Stromal cell of bone marrow (primary cell): ENCODE data around the gene ZKSCAN2.

Experiments
- DNase-seq: peaks from one replicate; pipeline ENCODE4 v3.0.0-alpha.2; 2012; ENCODE audit warnings: low read depth

Gene ZKSCAN2

DNA sequence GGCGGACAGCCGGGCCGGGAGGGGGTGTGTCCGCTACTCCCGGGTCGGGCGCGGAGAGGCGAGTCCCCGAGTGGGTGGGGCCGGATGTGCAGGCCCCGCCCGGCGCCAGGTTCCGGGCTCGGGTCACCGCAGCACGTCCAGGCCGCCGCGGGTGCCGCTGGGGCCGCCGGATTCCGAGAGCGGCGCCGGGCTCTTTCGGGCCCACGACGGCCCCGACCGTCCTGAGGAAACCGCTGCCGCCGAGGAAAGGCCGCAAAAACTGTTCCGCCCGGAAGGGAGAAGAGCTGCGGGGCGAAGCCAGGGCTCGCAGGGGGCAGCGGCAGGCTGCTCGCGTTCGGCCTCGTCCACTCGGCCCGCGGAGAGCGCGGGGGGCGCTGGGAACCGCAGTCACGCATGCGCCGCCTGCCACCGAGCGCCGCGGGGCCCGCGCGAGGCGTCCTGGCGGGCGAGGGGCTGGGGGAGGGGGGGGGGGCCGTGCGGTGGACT, at the start of gene ZKSCAN2:
TSS of gene ZKSCAN2 (minus strand) at position 376 of the 486 bp plus-strand sequence. CDS start 718 bp downstream, outside the sequence.
- DNase-seq = peak; percentile 76

DNA sequence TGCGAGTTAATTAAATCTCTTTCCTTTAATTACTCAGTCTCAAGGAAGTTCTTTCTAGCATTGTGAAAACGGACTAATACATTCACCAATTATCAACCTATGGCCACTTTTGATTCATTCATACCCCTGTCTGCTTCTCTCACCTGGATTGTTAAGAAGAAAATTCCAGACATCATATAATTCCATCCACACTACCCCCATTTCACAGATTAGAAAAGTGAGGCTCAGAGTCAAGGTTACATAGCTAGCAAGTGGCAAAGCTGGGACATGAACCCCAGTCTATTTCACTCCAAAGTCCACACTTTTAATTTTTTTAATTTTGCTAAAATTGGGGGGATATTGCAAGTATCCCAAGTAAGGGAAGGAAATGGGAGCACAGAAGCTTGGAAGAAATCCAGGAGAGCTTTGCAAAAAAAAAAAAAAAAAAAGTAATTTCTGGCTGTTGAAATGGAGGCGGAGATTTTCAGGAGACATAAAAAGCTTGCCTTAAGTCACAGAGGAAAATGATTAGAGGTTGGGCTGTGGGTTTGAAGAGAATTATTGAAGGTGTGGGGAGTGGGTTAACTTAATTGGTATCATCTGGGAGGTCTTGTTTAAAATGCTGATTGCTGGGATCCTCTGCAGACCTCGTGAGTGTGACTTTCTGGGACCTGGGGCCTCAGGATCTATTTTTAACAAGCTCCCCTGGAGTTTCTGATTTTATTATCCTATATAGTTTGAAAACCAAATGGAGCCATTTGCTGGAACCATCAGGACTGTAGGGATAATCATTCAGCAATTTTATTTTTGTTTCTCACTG, 42.3 kb upstream of the ZKSCAN2 start:
- DNase-seq = no peak

DNA sequence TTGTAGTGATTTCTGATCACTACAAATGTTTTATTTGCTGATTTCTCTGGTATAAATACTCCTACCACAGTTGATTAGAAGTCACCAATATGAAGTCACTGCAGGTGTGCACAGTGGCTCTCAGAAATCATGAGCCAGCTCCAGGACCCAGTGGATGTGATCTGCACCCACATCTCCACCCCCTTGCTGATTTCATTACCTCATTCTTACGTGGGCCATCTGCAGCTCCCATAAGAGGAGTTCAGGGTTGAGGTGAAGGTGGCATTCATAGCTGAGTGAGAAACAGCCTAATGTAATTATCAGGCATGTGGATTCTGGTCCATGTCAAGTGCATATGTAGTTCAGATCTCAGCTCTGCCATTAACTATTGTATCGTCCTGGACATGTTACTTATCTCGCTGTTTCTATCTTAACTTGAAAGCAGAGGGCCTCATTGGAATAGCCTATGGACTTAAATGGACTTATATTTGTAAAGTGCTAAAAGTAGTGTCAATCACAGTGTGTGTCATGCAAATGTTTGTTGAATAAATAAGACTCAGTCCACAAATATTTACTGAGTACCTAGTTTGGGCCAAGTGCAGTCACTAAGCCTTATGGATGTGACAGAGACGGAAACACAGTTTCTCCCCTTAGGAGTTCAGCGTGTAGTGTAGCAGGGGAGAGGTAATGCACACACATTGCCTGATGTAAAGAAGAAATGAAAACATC, 40.7 kb upstream of the ZKSCAN2 start:
- no peak for DNase-seq

DNA sequence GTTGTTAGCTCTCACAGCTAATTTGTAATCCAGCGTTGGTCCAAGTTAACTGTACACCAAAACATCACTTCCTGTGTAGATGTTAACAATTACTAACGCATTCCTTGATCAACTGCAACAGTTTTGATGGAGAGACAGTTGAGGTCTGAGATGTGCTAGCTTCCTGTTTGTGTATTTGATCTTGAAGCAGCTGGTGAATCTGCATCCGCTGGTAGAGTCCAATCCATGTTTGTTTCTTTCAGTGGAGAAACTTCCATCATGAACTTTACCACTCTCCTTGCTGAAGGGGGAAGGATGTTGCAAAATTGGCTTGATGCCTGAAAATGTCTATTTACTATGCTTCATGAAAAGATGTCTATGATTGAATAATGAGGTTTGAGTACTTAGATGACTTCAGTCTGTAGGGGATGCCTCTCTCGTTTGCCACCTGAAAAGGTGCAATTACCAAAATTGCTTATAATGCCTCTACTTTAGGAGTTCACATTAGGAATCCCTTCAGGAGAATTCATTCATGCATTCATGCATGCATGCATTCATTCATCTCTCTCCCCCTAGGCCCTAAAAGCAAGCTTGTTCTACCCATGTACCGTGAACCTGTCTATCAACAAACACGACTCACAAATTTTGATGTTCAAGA, 39.6 kb upstream of the ZKSCAN2 start:
- DNase-seq = no peak

DNA sequence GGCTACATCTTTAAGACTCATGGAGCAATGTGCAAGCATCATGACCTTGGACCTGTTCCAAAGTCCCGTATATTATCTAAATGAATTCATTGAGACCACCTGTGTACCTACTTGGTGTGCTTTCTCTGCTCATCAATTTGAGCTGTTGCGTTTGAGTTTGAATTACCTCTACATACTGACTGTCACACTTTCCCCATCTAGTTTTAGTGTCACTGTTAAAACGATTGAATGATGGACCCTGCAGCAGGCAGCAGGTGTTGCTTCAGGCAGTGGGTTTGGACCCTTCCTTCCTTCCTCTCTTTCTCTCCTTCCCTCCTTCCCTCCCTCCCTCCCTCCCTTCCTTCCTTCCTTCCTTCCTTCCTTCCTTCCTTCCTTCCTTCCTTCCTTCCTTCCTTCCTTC, 33.9 kb upstream of the ZKSCAN2 start:
- no peak for DNase-seq

DNA sequence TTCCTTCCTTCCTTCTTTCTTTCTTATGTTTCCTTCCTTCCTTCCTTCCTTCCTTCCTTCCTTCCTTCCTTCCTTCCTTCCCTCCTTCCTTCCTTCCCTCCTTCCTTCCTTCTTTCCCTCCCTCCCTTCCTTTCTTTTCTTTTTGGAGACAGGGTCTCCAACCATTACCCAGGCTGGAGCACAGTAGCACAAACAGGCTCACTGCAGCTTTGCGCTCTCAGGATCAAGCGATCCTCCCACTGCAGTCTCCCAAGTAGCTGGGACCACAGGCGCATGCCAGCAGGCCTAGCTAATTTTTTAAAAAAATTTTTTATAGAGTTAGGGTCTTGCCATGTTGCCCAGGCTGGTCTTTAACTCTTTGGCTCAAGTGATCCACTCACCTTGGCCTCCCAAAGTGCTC, 31.8 kb upstream of the ZKSCAN2 start:
- DNase-seq = no peak

DNA sequence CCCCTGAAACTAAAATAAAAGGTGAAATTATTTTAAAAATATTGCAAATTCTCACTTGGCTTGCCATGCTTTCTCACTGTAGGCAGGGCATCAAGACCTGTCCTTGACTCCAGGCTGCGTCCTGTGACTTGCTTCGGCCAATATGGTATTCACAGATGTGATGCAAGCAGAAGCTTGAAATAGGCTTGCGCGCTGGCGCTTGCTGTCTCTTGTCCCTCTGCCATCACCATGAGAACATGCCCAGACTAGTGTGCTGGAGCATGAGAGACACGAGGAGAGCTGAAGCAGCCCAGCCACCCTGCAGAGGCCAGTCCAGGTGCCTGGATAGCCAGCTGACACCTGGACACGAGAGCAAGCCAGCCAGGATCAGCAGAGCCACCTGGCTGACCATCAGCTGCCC, 21.8 kb upstream of the ZKSCAN2 start:
- DNase-seq = no peak

DNA sequence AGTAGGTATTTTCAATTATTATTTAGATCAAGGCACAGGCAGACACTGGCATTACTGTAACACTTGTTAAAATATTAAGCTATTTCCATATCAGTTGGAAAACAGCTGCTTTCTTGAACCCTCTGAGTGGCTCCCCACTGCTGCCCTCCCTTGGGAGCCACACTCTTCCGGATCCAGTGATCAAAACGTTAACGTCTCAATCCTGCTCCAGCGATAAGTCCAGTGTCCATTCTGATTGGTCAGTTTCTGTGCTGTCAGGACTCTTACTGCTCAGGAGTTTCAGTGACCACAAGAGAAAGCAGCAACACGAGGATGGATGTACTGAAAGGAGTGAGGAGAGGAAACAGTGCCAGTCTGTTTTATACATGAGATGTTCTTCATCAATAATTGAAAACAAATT, 13.8 kb upstream of the ZKSCAN2 start:
- no peak for DNase-seq

DNA sequence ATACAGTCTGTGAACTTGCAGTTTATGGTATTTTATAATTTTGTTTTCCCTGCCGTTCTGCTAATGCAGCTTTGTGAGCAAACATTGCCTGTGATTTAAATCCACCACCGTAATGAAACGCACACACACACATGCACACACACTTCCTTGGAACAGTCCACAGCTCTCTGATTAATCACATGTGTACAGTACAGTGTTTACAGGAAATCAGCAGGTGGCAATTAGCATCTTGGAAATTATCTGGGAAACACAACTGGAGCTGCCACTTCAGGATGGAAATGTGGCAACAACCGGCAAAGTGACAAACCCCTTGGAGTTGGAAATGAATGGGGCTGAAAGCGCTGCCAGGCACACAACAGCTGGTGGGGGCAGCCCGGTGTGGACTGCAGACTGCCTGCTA, 12.9 kb upstream of the ZKSCAN2 start:
- DNase-seq = no peak

DNA sequence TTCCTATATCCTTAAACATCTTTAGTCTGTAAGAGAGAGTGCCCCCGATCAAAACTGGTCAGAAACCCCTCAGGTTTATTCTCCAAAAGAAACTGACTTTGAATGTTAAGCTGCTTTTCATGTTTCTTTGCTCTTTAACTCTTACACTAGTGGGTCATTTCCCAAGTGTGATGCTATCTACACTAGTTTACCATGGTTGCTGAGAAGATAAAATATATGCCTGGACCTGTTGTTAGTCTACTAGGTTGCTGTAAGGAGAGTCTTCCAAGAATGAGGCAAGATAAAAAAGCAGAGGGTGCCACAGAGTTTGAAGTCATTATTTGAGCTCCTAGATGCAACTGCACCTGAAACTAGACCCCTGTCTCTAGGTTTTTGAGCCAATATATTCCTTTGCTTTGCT, 12.2 kb upstream of the ZKSCAN2 start:
- DNase-seq = no peak

DNA sequence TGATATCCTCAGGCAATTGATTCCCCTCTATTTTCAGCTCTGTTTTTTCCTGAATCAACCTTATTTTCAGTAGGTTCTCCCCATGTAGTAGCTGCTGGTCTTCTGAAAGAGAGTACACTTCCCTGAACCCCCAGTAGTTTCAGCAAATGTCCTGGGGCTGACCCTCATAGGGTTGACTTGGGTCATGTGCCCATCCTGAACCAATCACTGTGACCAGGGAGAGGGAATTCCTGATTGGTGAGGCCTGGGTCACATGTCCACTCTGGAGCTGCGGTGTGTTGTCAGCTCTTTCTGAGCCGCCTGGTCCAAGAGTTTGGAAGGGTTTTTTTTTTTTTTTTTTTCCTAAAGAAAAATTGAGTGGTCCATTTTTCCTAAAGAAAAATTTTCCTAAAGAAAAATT, 8.3 kb upstream of the ZKSCAN2 start:
- no peak for DNase-seq

DNA sequence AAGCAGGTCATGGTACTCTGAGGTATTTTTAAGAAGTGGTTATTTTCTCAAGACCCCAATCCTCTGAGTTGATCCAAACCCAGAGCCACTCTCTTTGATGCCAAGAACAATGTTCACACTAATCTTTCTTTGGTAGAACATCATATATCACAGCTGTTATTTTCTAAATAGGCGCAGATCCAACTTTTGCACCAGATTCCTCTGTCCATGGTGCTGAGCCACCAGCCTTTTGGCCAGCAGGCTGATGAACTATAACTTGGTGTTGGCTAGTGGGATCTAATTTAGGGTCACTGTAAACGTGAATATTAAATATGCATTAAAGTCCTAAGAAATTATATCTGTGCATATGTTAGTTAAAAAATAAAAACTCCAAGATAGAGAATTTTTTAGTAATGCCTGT, 7.0 kb upstream of the ZKSCAN2 start:
- no peak for DNase-seq

DNA sequence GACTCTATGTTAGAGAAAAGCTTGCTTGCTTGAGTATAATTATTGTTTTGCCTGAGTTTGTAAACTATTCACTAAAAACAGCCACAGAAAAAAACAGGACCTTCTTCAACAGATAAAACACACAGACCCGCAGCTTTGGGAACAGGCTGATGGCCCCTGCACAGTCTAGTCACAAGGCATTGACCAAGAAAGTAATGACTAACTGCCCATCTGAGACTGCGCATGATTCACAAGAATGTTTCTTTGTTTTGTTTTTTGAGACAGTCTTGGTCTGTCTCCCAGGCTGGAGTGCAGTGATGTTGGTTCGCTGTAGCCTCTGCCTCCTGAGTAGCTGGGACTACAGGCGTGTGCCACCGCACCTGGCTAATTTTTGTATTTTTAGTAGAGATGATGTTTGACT, 2.8 kb upstream of the ZKSCAN2 start:
- no peak for DNase-seq

DNA sequence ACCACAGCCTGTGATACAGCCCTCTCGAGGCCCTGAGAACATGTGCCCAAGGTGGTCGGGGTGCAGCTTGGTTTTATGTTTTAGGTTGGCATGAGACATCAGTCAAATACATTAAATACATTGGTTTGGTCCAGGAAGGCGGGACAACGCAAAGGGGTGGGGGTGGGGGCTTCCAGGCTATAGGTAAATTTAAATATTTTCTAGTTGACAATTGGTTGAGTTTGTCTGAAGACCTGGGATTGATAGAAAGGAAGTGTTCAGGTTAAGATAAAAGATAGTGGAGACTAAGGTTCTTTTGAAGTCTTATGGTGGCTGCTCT, 1.2 kb upstream of the ZKSCAN2 start:
- no peak for DNase-seq

DNA sequence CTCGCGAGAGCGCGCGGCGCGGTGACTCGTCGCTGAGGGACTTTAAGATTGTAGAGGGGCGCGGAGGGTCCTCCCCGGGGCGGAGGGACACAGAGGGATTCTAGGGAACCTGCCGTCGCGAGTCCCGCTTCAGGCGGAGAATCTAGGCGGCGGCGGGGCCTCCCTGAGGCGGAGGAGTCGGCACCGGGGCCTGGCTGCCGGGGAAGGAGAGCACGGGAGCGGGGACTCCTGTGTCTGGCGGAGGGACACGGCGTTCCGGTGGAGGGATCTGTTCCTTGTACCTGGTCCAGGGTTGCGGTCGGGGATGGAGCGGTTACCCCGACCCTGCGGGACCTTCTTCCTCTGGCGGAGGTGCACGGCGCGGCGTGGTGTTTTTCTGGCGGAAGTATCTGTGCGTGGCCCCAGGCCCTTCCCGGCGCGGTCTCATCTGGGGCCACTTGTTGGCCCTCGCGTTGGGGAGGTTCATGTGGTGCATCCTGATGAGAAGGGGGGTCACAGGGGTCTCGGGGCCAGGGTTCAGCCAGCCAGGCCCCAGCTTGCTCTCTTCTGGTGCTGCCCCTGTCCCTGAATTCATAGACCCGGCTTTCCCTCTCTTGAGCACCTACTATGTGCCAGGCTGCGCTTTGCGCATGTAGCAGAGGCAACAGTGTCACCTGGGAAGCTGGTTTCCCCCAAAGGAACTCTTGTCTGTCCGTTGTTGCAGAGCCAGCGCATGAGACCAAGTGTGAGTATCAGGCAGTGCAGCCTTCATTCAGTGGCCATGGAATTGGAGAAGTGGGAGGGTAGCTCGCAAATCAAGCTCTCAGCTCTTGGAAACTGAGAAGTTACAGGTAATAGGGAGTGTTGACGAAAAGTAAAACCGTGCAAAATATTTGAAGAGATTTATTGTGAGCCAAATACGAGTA, 563 bp upstream of the ZKSCAN2 start:
- peak; percentile 49 for DNase-seq

DNA sequence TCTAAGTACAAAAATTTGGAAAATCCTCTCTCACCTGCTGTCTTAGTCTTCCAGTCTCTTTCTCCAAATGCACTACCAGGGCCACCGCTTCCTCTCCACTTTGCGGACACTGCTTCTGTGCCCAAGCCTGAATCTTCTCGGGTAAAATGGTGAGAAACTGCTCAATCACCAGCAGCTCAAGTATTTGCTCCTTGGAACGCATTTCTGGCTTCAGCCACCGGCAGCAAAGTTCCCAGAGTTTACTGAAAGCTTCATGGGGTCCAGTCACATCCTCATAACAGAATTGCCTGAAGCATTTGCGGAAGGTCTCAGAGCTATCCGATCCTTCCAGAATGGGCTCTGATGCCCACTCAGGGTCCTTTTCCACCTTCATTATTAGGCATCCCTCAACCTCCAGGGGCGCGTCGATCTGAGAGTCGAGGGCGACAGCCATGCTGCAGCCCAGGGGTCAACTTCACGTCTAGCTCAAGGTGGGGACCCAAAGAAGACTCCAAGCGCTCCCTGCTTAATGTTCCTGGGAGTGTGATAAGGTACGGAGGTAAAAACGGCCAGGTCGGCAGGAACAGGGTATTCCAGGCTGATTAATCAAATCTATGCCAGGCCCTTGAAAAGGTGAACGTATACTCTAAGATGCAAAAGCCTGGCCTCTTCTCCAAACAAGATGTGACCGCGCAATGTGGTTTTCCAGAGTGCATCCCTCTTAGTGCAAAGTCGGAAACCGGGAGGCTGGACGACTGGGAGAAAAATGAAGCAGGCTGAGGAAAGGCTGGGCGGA, 763 bp downstream of the ZKSCAN2 start:
- DNase-seq = no peak

DNA sequence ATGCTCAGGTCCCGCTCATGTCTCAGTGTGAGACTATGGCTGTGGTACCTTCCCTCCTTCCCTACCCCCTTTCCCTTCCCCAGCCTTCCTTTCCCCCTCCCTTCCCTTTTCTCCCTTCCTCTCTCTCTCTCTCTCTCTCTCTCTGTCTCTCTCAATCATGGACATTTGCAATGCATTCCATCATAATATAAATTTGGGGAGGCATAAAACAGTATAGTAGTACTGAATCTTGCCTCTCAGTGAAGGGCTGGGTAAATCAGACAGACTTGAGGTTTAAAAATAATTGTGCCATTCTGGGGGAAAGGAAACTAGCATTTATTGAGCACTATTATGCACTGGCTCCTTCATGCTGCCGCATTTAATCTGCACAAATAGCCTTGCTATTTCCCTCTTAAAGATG, 4.3 kb downstream of the ZKSCAN2 start:
- DNase-seq = no peak

DNA sequence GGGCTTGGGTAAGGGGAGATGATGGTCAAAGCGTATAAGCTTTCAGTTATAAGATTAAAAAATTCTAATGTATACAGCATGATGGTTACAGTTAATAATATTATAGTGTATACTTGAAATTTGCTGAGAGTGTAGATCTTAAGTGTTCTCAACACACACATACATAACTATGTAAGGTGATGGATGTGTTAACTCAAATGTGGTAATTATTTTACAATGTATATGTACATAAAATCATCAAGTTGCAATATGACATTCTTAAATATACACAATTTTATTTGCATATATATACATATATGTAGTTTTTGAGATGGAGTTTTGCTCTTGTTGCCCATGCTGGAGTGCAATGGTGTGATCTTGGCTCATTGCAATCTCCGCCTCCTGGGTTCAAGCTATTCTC, 7.2 kb downstream of the ZKSCAN2 start:
- DNase-seq = no peak

DNA sequence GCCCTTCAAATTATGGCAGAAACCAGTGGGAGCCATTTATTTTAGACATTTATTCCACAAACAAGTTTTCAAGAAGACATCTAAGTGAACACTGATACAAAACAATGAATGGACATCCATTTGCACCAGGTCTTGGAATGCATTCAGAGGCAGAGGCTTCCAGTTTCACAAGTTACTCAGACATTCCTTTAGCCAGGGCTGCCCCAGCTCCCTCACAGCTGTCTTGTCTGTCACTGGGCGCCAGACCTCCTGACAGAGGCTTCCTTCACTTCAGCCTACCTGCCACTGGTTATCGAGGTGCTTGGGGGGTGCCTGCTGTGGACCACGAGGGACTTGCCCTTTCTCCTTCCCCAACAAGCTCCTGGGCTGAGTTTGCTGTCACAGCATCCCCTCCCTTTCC, 21.7 kb downstream of the ZKSCAN2 start:
- DNase-seq = no peak

DNA sequence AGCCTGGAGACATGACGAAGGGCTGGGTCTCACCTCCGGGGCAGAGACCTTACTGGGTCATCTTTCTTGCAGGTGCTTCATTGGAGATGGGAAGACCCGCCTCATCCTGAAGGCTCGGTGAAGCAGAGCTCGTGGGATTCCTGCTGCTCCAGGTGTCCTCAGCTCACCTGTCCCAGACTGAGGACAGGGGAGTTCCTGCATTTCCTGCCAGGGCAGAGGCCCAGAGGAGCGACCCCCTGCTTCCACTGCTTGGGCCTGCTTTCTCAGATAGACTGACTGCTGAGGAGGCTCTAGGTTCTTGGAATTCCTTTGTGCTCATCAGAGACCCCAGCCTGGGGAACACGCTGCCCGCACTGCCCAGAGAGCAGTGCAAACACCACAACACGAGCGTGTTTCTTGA, 29.3 kb downstream of the ZKSCAN2 start:
- DNase-seq = no peak

DNA sequence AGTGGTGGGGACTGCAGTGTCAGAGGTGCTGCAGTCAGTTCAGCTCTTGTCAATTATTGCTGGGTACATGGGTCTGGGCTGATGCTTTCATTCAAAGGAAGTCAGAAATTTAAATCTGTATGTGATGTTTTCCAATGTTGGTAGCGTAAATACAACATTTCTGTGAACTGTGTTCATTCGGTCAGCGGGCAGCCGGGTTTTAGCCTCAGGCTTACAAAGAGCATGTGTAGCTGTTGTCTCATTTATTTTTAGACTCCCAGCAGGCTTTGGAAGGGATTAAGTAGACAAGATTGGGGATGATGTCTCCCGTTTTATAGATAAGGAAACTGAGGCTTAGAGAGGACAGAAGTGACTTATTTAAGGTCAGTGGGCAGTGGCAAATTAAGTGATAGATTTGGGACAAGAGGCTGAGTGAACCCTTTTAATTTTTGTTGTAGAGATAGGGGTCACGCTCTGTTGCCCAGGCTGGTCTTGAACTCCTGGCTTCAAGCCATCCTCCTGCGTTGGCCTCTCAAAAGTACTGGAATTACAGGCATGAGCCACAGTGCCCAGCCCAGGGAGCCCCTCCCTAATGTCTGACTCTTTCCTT, 32.8 kb downstream of the ZKSCAN2 start:
- no peak for DNase-seq
